Measurements from ENCODE around the gene TRIM31. TPM values are rescaled to one million over a fixed set of nuclear protein-coding genes. Genes with fewer than 3 reads are reported as not detected.

The TRIM31 gene
- total RNA-seq, 1 experiment from 2014 or later, result 0.13 TPM

- CTCF ChIA-PET, result interaction anchor here (0.9 to 3.2 kb wide), 3 partner anchors 13 to 42 kb away, joined by 4 to 11 read pairs (median 8); no protein-coding TSS in a partner anchor
- no peaks in the 10 kb centered on the region for H3K36me3 Mint-ChIP-seq
- POLR2A ChIA-PET, result no interaction called here
- no peak overlapping the region for H3K4me3 Mint-ChIP-seq
- ATAC-seq (no peak), DNase-seq (ENCODE audit: low spot score) (no peak)
- H3K27ac Mint-ChIP-seq, result no peak overlapping the region
- H3K9me3 Mint-ChIP-seq, result no peaks in the 10 kb centered on the region
- TF ChIP-seq JUN (CRISPR knock-in tag; IDR thresholded peaks at IDR 0.05), result no peak
- no peak for TF ChIP-seq NR1H2 (CRISPR knock-in tag; IDR thresholded peaks at IDR 0.05)
- TF ChIP-seq ETV6 (CRISPR knock-in tag; IDR thresholded peaks at IDR 0.05), result no peak
- no peak for TF ChIP-seq ZMAT4 (CRISPR knock-in tag; IDR thresholded peaks at IDR 0.05)
- TF ChIP-seq TEAD4 (CRISPR knock-in tag; IDR thresholded peaks at IDR 0.05), result no peak
- TF ChIP-seq AR (CRISPR knock-in tag; IDR thresholded peaks at IDR 0.05), result no peak
- TF ChIP-seq ZNF281 (CRISPR knock-in tag; IDR thresholded peaks at IDR 0.05), result no peak
- no peak for TF ChIP-seq HMGA2 (CRISPR knock-in tag; IDR thresholded peaks at IDR 0.05)
- no peak for TF ChIP-seq IRF1 (CRISPR knock-in tag; IDR thresholded peaks at IDR 0.05)
- TF ChIP-seq EMX1 (CRISPR knock-in tag; IDR thresholded peaks at IDR 0.05), result no peak
- TF ChIP-seq JAZF1 (CRISPR knock-in tag; IDR thresholded peaks at IDR 0.05), result no peak
- TF ChIP-seq IRF2 (CRISPR knock-in tag; IDR thresholded peaks at IDR 0.05; ENCODE audit: borderline replicate concordance, low read depth), result no peak
- no peak for TF ChIP-seq MXD4 (CRISPR knock-in tag; IDR thresholded peaks at IDR 0.05; ENCODE audit: borderline replicate concordance)
- TF ChIP-seq RORB (CRISPR knock-in tag; IDR thresholded peaks at IDR 0.05), result no peak
- no peak for TF ChIP-seq USF2 (CRISPR knock-in tag; IDR thresholded peaks at IDR 0.05)
- TF ChIP-seq USF1 (CRISPR knock-in tag; IDR thresholded peaks at IDR 0.05), result no peak
- no peak for TF ChIP-seq SOX15 (CRISPR knock-in tag; IDR thresholded peaks at IDR 0.05)
- no peak for TF ChIP-seq E2F1 (CRISPR knock-in tag; IDR thresholded peaks at IDR 0.05)
- H3K27me3 Mint-ChIP-seq (ENCODE audit: low read depth), result peaks cover 31% of the 10 kb centered on the region
- peaks cover 4% of the 10 kb centered on the region for H3K4me1 Mint-ChIP-seq
Measured at GRCh38 chr6:30143780-30144179, 30.9 kb upstream of the TRIM31 start.
